Measurements from ENCODE around the gene CETP.

GRCh38 chr16:57029161-57030160 lies 67.7 kb downstream of the CETP start:
- no peak for TF ChIP-seq CTCF (IDR thresholded peaks at IDR 0.05)
- TF ChIP-seq POLR2A (IDR thresholded peaks at IDR 0.05) = no peak

All from suprapubic skin (tissue), 3 donors.